Stimulated activated CD4-positive, alpha-beta T cell treated with anti-CD3 and anti-CD28 coated beads, Interleukin-15, amount 100 ng/mL, for 1 hour (primary cell): ENCODE results near the gene NRIP2.

ENCODE experiments used
- DNase-seq, 2 donors: peaks; one replicate each; pipeline ENCODE4 v3.0.0-alpha.2; 2020; ENCODE audit warnings: low read depth in 1 of 2, low spot score in 1 of 2

NRIP2 gene

DNA sequence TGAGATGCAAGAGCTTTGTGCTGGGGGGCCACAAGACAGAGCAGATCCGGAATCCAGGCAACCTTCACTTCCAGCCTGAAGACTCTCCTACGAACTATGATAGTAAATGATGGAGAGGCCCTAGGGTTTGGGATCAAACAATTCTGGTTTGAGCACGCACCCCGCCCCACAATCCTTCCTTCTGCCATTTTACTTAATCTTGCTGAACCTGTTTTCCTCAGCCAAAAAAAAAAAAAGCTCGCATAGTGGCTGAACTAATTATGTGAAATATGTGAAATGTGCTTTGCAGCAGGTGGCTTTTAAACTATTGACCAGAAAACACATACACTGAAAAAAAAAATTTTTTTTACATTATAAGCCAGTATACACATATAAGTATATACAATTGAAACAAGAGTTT lies 23.0 kb downstream of the NRIP2 start:
- DNase-seq, result no peak

DNA sequence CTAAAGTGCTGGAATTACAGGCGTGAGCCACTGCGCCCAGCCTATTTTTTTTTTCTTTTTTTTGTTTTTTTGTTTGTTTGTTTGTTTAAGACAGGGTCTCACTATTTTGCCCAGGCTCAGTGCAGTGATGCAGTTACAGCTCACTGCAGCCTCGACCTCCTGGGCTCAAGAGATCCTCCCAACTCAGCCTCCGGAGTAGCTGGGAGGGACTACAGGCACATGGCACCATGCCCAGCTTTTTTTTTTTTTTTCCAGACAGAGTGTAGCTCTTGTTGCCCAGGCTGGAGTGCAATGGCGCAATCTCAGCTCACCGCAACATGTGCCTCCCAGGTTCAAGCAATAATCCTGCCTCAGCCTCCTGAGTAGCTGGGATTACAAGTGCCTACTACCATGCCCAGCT lies 28.1 kb downstream of the NRIP2 start:
- DNase-seq, result no peak

DNA sequence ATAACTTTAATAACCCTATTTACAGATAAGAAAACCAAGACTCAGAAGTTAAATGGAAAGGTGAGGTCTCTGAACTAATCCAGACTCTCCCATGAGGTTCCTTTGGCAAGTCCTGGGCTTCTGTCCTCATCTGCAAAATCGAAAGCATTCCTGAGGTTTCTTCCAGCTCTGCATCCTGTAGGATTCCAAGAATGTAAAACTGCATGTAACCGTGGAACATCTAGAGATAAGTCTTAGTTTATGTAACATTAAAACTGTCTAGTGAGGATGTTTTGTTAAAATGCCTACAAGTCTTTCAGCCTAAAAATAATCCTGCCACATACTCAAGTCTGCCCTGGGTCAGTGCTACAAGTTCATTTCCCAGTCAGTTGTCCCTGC lies 29.7 kb downstream of the NRIP2 start:
- DNase-seq, result no peak

DNA sequence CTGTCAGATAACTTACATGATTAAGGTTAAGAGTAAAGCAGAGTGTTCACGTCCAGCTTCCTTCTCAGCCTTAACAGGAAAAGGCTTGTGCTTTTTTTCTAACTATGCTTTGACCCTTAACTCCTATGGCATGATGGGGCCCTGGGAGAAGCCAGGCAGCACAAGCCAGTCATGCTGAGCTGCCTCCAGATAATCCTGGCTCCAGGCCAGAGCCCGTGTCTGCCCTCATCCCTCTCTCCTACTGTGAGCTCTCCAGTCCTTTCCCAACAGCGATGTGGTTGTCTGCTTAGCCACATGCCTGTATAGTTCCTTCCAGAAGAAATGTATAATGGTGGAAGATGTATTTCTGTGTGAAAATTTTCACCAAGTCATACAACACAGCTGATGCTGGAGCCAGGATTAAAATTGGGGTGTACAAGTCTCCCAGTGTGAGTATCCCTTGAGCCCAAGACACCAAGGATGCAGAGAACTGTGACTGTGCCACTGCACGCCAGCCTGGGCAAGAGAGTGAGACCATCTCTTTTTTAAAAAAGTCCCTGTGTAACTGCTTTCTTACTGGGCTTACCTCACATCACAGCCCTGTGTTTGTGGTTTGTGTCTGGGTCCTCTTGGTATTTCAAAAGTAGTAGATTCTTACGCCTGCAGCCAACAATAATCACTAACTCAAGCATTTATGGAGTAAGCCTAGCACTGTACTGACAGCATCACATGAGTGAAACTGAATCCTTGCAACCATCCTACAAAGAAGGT lies 30.3 kb downstream of the NRIP2 start:
- DNase-seq, result no peak

DNA sequence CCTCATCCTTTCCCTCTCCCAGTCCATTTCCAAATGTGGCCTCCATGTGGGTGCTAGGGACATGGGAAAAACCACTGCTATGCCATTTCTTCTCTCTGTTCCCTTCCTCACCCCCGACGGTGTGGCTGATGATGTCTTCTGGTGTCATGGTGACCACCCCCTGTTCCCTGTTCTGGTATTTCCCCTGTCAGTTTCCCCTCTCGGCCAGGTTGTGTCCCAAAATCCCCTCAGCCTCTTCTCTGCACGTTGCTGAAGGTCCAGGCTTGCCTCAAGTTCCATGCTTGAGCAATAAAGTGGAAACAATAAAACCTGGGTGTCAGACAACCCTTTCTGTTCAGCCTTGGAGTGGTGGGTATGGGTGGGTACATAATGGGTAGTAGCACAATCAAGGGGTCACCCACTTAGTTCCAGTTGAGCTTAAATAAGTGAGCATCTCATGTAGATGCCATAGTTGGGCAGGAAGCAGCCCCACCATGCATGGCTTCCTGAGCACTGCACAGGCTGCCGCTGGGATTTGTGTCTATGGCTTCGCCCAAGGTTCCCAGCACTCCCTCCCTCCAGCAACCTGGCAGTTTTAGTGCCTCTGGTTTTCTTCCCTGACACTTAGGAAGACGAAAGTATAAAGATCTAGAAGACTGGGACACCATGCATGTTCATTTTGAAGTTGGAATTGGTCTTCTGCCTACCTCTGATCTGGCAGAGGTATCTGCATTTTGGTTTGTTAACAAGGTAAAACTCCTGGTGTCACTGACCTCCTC lies 31.0 kb downstream of the NRIP2 start:
- no peak for DNase-seq

DNA sequence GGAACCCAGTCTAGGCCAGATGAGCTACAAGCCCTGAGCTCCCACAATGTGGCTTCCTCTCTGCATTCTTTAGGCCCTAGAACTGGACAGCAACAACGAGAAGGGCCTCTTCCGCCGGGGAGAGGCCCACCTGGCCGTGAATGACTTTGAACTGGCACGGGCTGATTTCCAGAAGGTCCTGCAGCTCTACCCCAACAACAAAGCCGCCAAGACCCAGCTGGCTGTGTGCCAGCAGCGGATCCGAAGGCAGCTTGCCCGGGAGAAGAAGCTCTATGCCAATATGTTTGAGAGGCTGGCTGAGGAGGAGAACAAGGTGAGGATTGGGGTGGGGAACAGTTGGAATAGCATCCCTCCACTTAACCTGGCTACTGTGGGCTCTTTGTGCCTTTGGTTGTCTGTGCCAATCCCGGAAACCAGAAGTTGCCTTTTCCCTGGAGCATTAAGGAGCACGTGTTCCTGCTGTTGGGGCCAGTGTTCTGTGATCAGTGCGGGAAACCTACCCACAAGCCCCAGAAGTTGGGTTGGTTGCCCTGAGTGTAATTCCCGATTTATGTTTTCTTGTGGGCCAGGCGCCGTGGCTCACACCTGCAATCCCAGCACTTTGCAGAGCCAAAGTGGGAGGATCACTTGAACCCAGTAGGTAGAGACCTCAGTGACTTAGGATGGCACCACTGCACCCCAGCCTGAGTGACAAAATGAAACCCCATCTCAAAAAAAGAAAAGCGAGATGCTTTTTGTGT lies 33.6 kb downstream of the NRIP2 start:
- DNase-seq, result no peak

DNA sequence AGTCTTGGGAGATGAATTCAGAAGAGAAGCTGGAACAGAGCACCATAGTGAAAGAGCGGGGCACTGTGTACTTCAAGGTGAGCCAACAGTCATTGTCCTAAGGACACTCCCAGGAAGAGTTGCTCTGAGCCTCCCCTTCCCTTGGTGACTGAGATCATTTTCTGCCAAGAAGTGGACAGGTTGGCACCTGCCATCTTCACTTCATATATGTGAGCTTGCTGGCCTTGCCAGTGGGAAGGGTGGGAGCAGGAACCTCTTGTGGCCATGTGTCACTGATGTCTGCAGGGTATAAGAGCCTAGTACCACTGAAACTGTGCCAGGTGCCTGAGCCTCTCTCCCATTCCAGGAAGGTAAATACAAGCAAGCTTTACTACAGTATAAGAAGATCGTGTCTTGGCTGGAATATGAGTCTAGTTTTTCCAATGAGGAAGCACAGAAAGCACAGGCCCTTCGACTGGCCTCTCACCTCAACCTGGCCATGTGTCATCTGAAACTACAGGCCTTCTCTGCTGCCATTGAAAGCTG lies 34.7 kb downstream of the NRIP2 start:
- no peak for DNase-seq

DNA sequence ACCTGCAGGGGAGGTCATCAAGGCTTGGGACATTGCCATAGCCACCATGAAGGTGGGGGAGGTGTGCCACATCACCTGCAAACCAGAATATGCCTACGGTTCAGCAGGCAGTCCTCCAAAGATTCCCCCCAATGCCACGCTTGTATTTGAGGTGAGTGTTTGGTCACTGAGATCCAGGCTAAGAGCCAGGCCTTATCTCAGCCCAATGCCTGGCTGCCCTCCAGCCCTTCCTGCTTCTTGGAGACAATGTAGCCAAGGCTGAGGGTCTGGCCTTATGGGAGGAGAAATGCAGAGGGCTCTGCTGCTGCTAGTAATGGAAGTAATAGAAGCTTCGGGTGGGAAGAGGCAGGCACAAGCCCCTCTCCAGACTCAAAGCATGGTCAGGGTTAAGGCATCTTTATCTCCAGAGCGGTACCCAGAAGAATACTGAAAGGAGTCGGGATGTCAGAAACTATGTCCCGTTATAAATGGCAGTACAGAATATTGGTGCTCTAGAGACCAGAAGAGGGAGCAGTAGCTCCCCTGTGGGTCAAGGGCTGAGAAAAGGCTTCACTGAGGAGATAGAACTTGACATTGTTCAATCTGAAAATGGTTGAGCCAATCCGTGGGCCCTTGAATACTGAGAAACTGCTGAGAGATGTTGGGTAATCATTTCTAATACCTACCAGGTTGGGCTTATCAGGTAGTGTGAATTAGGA lies 37.0 kb downstream of the NRIP2 start:
- DNase-seq, result no peak

DNA sequence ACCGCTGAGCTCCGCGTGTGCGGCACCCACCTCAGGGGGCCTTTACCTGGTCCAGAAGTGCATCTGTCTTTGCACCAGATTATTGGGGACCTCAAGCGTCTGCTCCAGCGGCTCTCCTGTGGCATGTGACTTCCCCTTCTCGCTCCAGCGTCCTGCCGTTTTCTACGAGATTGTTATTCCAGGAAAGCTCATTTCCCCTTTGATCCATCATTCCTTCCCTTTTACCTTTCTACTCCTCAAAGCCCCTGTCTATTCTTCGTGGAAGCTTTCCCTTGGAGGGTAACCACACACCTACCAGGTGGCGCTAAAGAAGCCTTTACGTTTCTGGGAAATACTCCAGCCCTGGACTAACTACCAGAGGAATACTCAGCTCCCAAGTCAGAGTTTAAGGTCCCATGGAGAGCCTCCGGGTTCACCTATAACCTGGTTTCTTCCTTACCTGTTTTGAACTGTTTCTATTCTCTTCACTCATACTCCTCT lies 38.6 kb downstream of the NRIP2 start:
- DNase-seq, result no peak

DNA sequence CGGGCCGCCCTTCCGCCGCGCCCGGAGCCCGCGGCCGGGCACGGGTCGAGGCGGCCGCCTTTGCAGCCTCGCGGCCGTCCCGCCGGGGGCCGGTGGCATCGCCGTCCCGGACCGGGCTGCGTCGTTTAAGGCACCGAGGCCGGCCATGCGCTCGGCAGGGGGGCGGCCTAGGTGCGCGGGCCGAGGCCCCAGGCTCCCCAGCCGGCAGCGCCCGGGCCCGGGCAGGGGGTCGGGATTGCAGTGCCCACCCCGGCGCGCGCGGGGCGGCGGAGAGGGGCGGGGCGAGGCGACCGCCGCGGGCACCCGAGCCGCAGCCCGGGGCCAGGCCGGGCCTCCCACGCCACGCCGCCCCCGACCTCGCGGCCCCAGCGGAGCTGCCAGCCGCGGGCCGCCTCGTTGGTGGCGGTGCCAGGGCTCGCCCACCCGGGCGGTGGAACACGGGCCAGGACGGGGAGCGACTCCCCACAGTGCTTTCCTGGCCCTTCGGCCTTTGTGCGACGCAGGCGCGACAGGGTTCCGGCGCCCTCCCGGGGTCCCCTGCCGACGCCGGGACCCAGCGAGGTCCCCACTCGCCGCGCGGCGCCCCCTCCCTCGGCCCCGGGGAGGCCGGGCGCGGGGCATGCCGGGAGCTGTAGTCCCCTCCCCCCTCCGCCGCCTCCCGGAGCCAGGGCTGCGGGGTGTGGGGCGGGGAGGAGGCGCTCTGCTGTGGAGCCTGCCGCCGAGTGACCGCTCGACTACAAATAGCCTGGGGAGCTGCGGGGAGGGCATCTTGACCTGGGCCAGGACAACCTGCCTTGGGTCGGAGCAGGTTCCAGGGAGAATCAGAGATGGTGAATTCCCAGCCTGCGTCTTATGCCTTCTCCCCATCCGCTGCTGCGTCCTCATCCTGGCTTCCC lies 39.3 kb downstream of the NRIP2 start:
- peak; percentile 58 to 69 for DNase-seq

DNA sequence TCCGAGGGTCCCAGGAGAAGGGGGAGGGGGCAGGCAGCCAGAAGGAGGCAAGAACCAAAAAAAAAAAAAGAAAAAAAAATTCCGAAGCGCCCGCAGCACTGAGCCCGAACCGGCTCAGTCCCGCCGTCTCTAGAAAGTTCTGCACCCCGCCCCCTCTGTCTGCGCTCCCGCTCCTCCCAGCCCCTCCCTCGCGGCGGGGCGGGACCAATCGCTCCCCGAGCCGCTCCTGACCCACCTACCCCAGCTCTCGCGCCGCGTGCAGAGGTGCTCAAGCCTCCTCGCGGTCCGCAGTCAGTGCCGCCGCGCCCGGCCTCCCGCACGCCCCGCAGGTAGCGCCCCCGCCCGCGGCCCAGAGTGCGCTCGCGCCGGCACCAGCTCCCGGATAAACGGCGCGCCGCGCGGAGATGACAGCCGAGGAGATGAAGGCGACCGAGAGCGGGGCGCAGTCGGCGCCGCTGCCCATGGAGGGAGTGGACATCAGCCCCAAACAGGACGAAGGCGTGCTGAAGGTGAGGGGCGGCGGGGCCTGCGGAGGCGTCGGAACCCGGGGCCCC lies 40.0 kb downstream of the NRIP2 start, which contains the start of gene FKBP4:
TSS of gene FKBP4 (plus strand) at position 235 of the 554 bp plus-strand sequence. CDS start at position 405, 170 bp downstream.
- DNase-seq, result peak; percentile 80 to 86

DNA sequence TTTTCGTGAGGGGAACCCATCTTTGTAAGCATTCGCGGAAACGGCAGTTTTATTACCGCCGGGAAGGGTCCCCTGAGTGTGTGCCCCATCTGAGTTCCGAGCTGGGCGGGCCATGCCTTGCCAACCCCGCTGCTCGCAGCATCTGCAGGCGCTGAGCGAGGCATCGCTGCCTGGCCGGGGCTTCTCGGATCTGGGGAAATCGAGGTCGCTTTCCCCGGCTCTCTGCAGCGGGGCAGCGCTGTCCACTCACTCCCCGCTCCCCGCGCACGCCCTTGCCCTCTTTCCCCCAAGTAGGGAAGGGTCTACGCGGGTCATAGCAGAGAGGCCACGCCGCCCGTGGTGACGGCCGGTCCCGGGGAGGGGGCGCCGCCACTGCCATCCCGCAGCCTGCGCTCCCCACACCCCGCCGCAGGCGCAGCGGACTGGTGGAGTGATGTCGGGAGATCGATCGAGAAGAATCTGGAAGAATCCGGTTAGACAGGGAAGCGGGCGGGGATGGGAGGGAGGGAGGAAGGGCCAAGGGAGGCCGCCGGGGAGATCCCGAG lies 40.6 kb downstream of the NRIP2 start:
- peak in 1 of 2 donors; percentile 11 for DNase-seq

DNA sequence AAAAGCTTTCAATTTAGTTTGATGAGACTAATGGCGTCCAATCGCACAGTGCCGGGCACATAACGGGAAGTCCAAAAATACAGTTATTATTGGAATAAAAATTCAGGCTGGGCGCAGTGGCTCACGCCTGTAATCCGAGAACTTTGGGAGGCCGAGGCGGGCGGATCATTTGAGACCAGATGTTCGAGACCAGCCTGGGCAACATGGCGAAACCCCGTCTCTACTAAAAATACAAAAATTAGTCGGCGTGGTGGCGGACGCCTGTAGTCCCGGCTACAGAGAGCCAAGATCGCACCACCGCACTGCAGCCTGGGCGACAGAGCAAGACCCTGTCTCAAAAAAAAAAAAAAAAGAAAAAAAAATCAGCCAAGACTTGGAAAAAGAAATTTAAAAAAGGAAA lies 41.3 kb downstream of the NRIP2 start:
- DNase-seq, result no peak

DNA sequence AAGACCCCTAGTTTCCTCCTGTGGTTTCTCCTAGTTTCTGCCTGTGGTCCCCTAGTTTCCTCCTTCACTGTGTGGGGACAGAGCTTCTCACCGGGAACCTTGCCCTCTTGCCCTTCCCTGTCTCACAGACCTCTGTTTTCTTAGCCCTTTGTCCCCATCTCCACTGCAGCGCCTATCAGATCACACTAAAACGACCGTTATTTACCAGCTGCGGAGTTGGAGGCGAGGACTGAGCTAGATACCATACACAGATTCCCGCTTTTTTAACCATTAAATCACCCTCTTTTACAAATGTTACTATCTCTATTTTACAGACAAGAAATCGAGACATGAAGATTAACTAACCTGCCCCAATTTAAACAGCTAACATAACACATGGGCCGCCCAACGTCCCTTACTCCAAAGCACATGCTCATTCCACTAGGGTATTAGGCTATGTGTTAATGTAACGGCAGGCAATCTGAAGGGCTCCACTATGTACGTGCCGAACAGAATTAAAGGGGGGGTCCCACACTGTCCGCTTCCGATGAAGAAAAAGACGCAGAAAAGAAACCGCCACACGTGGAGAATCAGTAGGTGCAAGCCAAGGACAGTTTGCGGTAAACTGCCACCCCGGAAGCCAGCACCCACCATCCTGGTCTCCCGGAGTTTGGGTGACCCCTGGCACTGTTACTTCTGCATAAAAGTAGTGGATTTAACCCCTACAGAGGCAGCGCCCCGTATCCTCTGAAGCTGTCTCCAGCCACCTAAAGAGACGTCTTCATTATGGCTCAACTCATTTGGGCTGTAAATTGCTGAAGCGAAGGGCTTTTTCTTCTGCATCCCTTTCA lies 41.9 kb downstream of the NRIP2 start:
- DNase-seq, result no peak

DNA sequence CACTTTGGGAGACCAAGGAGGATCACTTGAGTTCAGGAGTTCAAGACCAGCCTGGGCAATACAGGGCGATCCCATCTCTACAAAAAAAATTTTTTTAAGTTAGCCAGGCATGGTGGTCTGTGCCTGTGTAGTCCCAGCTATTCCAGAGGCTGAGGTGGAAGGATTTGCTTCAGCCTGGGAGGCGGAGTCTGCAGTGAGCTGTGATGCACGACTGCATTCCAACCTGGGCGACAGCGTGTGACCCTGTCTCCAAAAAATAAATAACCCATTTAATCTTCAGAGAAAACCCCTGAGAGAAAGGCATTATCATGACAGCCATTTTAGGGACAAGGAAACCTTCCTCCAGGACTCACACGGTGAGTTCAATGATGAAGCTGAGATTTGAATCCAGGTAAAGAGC lies 43.7 kb downstream of the NRIP2 start:
- DNase-seq, result no peak

DNA sequence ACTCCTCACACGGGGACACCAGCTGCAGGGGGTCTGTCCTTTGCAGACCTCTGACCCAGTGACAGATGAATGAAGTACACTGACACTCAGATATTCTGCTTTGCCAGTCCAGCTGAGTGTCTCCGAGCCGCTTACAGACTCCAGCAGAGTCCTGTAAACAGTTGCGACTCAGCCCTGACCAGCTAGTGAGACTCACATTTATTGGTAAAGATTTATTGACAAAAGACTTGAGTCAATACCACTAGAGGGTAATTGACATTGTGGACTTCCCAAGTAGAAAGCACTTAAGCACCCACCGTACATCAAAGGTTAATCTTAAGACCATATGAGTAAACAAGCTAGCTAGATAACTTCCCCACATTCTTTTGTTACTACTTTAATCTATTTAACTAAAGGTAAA lies 49.8 kb downstream of the NRIP2 start:
- no peak for DNase-seq

DNA sequence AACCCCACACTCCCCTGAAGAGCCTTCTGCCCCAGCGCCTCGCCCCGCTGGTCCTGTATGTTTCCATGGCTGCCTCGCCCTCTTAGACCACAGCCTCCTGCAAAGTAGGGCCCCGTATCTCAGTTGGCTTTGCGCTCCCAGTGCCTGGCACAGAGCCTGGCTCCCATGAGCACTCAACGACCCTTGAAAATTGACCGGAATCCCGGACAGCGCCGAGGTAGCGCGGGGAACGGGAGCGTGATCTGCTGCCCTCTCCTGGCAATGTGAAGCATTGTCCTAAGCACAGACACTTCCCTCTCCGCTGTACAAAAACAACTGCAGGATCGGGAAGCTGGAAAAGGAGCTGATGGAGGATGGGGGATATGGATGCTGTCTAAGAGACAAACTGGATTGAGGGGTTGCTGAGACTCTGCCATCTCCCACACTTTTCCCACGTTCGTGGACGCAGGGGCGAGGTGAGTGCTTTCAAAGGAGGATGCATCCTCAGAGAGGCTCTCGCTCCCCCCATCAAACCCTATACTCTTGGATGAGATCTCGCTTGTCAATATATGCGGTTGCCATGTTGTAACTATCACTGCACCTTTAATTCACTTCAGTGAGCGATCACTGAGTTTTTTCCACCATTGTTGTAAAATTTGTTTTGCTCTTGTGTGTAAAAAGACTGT lies 50.8 kb downstream of the NRIP2 start:
- DNase-seq, result peak; percentile 7 to 31

DNA sequence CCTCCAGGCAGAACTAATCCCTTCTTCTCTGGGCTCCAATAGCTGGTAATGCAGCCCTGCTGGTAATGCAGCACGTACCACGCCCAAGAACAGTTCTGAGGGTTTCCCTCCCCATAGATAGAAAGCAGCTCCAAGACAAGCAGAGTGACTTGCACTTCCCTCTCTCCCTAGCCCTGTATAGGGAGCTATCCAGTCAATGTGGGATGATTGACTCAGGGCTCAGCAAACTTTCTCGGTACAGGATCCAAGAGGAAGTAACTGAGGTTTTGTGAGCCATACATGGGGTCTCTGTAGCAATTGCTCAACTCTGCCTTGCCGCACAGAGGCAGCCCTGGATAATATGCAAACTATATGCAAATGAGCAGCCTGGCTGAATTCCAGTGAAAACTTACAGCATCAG lies 55.6 kb downstream of the NRIP2 start:
- no peak for DNase-seq
